Inflammatory macrophage (primary cell): ENCODE results near the gene UQCR10.
"Not testable (repeated sequence)": the region's sequence is repeated elsewhere in the genome, so short reads cannot be mapped to it uniquely, and the experiment has no call there.

Experiments
- DNase-seq, 2 donors: peaks; one replicate each; pipeline ENCODE4 v3.0.0-alpha.2; 2020 to 2022

Gene UQCR10

DNA sequence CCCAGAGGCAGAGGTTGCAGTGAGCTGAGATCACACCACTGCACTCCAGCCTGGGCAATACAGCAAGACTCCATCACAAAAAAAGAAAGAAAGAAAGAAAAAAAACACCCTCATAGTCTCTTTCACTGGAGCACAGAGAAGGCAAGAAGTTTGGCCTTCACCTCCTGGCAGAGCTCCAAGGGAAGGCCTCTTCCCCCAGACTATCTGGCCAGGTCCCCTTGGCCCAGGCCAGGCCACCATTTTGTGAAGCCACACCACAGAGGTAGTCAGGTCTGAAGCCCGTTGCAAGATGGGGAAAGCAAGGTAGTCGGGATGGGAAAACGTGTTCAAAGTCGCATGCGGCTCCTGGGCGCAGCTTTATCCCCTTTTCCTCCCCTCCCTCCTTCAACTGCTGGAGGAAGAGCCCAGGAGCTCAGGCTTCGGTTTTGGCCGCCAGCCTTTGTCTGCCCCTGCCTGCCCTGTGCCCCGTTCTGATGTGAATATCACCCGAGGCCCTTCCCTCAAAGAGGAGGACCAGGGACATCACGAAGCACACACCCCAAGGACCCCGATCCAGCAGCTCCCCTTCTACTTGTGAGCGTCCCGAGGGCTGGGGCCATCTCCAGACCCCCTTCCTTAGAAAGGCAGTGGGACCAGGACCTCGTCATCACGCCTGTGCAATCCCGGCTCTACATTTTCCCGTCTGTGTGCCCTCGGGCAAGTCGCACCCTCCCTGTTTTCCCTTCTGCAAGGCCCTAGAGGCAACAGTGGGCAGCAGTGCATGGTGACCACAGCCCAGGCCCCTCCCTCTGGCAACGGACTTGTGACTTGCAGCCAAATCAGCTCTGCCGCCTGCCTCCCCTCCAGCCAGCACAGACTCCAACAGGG lies 29.7 kb upstream of the UQCR10 start:
- DNase-seq: no peak

DNA sequence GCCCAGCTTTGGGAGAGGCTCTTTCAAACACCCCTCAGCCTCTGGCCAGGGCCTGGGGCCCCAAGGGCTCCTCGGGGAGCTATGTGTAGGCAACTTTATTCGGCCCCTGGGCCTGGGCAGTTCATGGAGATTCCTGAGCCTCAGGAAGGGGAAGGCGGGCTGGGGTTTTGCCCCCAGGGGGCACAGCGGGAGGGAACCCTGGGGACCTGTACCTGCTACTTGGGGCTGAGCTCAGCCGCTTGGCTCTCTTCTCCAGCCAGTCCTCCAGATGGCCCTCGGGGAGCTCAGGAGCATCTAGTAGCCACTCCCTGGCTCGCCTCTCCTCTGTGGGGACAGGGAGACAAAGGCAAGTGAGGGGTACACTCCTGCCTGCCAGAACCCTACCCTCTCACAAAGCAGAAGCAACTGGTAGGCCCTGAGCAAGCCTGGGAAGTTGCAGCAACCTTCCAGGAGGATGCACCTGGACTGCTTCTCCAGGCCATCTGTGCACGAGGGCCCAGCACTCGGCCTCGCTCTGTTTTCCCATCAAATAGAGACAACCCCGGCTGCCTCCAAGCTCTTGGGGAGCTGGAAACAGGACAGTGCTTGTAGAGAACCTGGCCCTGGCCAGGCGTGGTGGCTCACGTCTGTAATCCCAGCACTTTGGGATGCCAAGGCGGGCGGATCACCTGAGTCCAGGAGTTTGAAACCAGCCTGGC lies 28.9 kb upstream of the UQCR10 start:
- DNase-seq: no peak

DNA sequence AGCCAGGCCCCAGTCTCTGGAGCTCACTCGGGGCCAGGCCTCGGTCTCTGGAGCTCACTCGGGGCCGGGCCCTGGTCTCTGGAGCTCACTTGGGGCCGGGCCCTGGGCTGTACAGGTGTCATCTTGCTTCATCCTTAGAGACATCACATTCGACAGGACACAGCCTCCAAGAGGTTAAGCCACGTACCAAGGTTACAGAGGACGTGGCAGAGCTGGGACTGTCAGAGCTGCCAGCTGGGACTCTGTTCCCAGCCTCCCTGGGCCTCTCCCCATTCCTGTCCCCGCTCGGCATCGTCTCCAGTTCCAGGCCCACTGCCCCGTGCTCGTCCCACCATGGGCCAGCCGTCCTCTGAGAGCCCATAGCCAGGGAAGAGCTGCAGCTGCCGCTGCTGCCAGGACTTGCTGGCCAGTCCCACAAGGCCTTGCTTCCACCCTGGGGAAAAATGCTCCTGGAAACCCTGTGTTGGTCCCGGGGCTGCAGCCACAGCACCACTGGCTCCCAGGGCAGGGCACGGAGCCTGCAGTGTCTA lies 27.8 kb upstream of the UQCR10 start:
- no peak for DNase-seq

DNA sequence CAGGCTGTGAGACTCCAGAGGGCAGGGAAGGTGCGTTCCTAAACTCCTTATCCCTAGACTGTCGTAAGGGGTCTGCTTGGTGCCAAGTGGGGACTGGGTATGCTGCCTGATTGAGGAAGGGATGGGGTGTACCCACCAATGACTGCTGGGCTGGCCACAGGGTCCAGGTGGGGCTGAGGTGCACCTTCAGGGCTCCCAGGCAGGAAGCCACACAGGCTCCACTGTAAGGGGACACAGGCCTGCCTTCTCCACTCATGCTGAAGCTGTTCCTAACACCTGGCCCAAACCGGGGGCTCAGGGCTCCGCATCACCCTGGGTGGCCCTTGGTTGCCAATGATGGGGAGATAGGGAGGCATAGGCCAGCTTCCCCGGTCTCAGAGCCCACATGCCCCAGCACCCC lies 27.0 kb upstream of the UQCR10 start:
- no peak for DNase-seq

DNA sequence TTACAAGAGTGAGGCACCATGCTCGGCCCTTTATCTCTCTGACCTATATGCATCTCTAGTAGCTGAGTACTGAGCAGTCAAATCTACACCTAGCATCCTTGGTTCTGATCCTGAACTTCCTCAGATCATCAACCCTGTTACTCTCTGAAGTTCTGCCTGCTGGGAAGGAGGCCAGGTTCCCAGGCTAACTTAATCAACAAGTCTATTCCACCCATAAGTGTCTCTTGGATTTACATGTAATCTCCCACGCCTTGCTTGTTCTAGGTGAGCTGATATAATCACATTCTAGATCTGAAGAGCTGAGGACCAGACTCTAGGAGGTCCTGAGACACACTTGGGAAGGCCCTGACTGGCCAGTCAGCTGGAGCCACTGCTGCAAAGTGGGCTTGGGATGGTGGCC lies 25.2 kb upstream of the UQCR10 start:
- no peak for DNase-seq

DNA sequence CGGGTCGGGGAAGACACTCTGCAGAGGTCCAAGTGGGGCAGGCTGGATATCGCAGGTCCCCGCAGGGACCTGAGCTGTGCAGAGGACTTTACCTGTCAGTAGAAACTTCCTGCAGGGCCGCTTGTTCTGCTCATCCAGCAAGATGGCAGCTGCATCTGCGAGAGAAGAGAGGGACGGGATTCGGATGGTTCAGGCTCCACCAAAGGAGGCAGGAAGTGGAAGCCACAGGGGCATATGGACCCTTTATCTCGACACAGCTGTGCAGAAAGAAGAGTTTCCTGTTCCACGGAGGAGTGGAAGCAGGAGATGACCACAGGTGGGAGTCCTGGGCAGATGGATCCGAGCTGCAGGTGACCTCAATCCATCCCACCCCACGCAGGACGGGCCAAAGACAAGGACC lies 24.8 kb upstream of the UQCR10 start:
- DNase-seq: no peak

DNA sequence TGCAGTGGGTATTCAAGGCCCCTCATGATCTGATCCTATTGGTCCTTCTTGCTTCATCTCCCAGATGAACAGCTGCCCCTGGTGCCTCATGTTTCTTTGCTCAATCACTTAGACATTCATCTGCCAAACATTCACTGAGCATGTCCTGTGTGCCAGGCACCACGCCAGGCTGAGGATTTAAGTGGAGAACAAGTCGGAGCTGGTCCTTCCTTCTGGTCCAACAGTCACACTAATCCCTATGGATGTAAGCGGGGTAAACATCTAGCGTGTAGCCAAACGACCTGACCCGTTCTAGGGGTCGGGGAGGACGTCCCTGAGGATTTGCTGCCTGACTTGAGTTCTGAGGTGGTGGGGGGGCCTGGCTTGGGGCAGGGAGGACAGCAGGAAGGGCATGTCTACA lies 22.3 kb upstream of the UQCR10 start:
- no peak for DNase-seq

DNA sequence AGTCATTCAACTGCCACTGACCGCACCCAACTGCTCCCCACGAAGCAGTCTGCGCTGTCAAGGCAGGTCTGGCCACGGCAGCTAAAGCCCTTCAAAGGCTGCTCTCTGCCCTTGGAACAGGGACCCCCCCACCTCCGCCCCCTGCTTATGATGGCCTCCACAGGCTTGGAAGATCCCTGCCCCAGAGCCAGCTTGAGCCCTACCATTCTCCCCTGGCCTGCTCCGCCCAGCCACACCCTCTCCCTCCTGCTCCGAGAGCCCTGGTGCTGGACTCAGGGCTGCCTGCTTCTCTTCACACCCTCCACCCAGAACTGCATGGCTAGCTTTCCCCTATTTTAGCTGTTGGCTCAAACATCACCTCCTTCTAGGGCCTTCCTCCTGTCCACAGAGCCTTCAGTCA lies 19.3 kb upstream of the UQCR10 start:
- DNase-seq: no peak

DNA sequence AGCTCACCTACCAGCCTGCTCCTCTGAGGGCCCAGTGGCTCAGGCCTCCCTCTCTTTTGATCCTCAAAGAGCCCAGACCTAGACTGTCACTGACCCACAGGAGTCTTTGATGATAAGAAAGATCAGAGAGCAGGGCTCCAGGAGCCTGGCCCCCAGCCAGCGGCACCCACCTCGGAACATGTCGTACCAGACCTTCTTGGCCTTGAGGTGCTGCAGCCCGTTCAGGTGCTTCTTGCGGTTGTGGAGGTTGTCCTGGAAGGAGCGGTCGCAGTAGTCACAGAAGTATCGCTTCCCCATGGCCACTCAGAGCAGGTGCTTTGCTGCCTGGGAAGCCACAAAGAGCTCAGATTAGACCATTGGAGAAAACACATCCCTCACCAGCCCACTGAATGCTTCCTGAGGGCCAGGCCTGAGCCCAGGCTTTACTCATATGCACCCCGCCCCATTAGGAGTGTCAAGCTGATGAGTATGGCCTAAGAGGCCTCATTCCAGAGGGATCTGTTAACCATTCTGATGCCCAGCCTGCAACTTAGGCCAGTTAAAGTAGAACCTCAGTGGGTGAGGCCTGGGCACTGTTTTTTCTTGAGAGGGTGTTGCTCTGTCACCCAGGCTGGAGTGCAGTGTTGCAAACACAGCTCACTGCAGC lies 18.8 kb upstream of the UQCR10 start:
- DNase-seq: no peak

DNA sequence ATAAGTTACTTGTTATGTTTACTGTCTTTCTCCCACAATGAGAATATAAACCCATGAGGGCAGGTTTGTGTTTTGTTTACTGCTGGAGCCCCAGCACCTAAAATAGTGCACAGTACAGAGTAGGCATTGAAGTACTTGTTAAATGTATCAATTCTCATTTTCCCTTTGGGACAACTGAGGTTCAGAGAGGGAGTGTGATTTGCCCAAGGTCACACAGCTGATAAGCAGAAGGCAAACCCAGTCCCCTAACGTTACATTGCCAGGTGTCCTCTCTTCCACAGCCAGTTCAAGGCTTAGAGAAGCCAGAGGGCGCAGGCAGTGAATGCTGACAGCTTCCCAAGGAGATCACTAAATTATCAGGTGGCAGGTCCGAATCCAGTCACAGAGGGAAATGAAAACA lies 17.1 kb upstream of the UQCR10 start:
- DNase-seq: no peak

DNA sequence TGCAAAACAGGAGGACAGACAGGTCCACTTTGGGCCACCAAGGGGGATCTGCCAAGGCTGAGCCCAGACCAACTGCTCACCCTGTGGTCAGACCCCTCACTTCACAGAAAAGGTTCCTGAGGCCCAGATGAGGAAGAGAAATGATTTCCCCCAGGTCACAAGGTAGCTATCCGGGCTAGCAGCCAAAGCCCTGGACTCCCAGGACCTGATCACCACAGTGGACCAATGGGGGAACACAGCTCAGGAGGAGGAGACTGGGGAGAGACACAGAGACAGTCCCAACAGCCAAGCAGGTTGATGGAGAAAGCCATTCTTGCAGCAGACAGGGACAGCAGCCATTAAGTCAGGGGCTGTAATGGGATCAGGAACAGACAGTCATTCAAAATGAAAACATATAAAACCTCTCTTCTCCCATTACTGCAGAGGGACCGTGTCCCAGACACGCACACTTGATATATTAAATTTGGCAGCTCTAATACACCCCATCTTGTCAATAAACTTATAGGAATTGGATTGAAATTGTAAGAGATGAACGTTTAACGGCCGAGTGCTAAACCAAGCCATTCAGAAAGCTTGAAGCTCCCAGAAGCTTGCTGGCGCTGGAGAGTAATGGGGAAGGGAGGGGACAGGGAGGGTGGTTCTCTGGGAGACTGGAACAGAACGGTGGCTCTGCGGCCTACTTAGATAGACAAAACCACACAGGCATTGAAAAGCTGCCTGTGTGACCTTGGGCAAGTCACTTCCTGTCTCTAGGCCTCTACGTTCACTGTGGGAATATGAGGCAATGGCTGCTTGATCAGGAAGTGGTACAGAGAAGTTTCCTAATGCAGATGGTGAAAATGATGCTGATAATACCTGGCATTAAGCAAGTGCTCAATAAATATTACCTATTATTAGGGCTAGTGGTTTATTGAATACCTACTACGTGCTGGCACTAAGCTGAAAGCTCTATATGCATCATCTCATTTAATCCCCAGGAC lies 16.3 kb upstream of the UQCR10 start:
- peak; percentile 82 to 85 for DNase-seq

DNA sequence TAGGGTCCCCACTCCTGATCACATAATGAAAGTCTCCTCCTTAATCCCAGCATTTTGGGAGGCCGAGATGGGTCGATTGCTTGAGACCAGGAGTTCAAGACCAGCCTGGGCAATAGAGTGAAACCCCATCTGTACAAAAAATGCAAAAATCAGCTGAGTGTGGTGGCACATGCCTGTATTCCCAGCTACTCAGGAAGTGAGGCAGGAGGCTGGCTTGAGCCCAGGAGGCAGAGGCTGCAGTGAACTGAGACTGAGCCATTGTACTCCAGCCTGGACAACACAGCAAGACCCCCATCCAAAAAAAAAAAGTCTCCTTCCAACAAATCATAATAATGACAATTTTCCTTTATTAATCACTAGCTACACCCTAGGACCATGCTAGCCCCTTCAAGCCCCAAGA lies 15.5 kb upstream of the UQCR10 start:
- no peak for DNase-seq

DNA sequence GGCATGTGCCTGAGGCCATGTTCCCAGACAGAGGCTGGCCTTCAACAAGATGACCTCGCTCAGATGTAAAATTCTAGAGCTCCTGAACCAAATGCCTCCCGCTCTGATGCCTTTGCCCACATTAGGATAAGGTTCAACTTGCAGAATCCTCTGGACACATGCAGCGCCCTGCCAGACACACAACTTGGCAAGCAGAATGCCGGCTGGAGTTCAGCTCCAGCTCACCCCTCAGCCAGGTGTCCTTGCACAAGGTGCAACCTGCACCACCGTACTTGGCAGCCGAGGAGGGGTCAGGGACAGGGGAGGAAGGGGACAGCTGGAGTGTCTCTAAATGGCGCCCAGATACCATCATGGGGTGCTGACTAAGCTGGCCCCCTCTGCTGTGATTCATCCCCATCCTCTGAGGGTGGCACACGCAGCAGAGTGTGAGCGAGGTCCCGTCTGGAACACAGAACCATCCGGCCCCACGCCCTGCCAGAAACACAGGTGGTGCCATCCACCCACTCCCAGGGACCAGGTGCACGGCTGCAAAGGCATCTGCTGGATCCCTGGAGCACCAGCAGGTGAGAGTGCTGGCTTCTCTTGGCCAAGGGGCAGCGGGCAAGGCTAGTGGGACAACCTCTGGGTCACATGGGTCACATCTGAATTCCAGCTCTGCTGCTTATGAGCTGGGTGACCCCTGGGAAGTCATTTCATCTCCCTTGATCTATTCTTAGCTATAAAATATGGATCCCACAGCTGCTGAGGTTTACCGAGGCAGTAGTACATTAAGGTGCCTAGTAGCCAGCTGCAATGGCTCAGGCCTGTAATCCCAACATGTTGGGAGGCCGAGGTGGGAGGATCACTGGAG lies 13.1 kb upstream of the UQCR10 start:
- no peak for DNase-seq

DNA sequence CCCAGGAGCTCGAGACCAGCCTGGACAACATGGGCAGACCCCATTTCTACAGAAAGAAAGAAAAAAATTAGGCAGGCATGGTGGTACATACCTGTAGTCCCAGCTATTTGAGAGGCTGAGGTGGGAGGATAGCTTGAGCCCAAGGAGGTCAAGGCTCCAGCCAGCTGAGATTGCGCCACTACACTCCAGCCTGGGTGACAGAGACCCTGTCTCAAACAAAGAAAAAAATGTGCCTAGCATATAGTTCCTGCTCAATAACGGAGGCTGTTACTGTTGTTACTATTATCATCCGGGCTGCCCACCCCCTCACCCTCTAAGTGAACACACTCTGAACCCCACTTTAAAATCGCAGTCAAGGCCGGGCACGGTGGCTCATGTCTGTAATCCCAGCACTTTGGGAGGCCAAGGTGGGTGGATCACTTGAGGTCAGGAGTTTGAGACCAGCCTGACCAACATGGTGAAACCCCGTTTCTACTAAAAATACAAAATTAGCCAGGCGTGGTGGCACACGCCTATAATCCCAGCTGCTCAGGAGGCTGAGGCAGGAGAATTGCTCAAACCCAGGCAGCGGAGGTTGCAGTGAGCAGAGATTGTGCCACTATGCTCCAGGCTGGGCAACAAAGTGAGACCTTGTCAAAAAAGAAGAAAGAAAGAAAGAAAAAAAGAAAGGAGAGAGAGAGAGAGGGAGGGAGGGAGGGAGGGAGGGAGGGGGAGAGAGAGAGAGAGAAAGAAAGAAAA lies 12.3 kb upstream of the UQCR10 start:
- not testable (repeated sequence) for DNase-seq

DNA sequence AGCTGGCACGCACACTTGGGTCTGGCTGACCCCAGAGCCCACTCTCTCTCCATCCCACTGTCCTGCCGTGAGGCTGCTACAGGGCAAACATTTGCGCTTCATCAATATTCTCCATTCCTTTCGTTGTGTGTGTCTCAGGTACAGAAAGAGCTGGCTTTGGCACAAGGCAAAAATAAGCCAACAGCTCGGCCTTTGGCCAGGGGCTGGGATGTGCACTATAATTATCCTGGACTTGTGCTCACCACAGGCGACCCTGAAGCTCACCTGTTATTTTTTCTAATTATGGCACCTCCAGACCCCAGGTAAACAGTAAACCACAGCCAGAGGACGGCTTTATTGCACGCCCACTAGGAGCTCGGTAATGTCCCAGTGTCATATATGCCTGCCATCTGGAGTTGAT lies 11.3 kb upstream of the UQCR10 start:
- DNase-seq: no peak

DNA sequence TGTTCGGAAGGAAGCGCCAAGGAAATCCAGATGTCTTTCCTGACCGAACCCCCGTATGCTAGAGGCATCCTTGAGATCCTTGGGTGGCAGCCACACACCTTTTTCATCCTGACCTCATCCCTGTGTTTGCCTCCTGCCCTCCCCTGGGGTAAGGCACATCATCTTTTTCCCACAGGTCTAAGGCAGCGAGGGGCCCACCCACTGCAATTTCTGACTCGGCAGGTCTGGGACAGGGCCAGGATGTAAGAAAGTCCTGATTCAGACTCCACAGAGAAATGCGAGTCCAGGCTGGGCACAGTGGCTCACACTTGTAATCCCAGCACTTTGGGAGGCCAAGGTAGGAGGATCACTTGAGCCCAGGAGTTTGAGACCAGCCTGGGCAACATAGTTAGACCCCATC lies 10.8 kb upstream of the UQCR10 start:
- DNase-seq: no peak

DNA sequence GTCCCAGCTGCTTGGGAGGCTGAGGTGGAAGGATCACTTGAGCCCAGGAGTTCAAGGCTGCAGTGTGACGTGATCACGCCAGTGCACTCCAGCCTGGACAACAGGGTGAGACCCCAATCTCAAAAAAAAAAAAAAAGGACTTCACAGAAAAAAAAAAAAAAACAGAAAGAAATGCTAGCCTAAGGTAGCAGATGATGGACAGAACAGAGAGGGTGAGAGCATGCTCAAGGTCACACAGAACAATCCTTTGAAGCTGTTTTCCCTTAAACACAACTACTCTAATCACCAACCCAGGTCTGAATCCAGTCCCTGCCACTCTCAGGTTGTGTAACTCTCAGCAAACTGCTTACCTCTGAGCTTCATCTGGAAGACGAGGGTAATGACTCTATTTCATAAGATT lies 10.1 kb upstream of the UQCR10 start:
- no peak for DNase-seq

DNA sequence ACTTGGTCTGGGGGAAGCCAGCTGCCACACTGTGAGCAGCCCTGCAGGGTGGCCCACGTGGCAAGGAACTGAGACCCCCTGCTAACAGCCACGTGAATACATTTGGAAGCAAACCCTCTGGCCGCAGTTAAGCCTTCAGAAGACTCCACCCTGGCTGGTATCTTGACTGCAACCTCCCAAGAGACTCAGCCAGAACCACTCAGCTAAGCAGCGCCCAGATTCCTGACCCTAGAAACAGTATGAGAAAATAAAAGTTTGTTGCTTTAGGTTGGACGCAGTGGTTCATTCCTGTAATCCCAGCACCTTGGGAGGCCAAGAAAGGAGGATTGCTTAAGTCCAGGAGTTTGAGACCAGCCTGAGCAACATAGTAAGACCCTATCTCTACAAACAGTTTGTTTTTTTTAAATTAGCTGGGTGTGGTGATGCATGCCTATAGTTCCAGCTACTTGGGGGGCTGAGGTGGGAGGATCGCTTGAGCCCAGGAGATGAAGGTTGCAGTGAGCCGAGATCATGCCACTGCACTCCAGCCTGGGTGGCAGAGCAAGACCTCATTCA lies 9.0 kb upstream of the UQCR10 start:
- no peak for DNase-seq

DNA sequence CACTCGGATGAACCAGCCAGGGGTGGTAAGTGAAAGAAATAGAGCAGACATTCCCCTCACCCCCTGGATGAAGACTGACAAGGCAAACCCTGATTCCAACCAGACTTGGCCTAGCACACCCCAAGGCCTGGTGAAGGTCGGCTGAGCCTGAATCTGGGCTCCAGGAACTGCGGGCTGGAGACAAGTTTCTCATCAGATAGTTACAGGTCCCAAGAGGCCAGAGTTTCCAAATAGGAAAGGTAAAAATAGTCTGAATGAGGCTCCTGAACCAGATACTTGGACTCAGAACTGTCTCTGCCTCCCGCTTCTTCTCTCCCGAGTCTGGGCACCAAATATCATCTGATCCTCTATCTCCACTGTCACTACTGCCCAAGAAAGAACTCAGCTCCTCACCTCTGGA lies 8.2 kb upstream of the UQCR10 start:
- DNase-seq: no peak

DNA sequence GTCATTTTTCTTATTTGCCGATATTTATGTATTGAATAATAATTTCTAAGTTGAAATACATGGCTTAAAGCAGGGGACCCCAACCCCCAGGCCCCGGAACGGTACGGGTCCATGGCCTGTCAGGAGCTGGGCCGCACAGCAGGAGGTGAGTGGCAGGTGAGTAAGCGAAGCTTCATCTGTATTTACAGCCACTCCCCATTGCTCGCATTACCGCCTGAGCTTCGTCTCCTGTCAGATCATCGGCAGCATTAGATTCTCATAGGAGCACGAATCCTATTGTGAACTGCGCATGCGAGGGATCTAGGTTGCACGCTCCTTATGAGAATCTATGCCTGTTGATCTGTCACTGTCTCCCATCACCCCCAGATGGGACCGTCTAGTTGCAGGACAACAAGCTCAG lies 4.9 kb upstream of the UQCR10 start:
- DNase-seq: no peak
